ENCODE measurements around the gene TMEM269. TPM values are rescaled to one million over a fixed set of nuclear protein-coding genes. Genes with fewer than 3 reads are reported as not detected.

Gene TMEM269
- total RNA-seq, 1 experiment from 2014 or later = 0.68 TPM

- Mint-ChIP-seq H3K27me3 (ENCODE audit: insufficient read depth, unreplicated experiment) (no peaks in the 10 kb centered on the region), H3K4me1 (ENCODE audit: low read depth, unreplicated experiment) (peaks cover 8% of the 10 kb centered on the region), H3K4me3 (ENCODE audit: unreplicated experiment) (no peak overlapping the region), H3K9me3 (ENCODE audit: unreplicated experiment) (no peaks in the 10 kb centered on the region), H3K27ac (ENCODE audit: unreplicated experiment) (no peak overlapping the region), H3K36me3 (ENCODE audit: insufficient read depth, unreplicated experiment) (no peaks in the 10 kb centered on the region)
- Histone ChIP-seq H3K4me3 (ENCODE audit: low read depth, low read length) (no peak overlapping the region), H3K4me1 (peaks cover 4% of the 10 kb centered on the region; the same call in 1 of the 2 replicates), H3K27me3 (replicated peaks; ENCODE audit: control insufficient read depth, insufficient read depth, low read length) (no peaks in the 10 kb centered on the region), H3K9me3 (no peaks in the 10 kb centered on the region), H3K36me3 (ENCODE audit: control insufficient read depth, insufficient read depth, low read length) (no peaks in the 10 kb centered on the region)
- BruUV-seq (replicated peaks) = no TSS peak
- DNase-seq = no peak
- intact Hi-C loops (cut with micrococcal nuclease; ENCODE audit: unreplicated experiment) = no loop called here
- no peak for TF ChIP-seq CTCF (IDR thresholded peaks at IDR 0.05; ENCODE audit: insufficient read depth in 1 of 2, low read depth in 1 of 2, low read length in 1 of 2, severe bottlenecking in 1 of 2, unreplicated experiment in 1 of 2)
- ChIA-PET POLR2A (interaction anchor here (0.6 kb wide), 2 partner anchors 15 to 55 kb away, joined by 3 to 4 read pairs; no protein-coding TSS in a partner anchor), CTCF (no interaction called here)
Measured at GRCh38 chr1:42822800-42823392, 38.1 kb downstream of the TMEM269 start.

- TF ChIP-seq CTCF (IDR thresholded peaks at IDR 0.05; ENCODE audit: insufficient read depth in 1 of 2, low read depth in 1 of 2, low read length in 1 of 2, severe bottlenecking in 1 of 2, unreplicated experiment in 1 of 2) = no peak
- no peaks in the 10 kb centered on the region for H3K9me3 ChIP-seq
- no TSS peak for BruUV-seq (replicated peaks)
- Mint-ChIP-seq H3K36me3 (ENCODE audit: insufficient read depth, unreplicated experiment) (no peaks in the 10 kb centered on the region), H3K4me3 (ENCODE audit: unreplicated experiment) (no peak overlapping the region), H3K4me1 (ENCODE audit: low read depth, unreplicated experiment) (peaks cover 8% of the 10 kb centered on the region), H3K27ac (ENCODE audit: unreplicated experiment) (no peak overlapping the region), H3K9me3 (ENCODE audit: unreplicated experiment) (no peaks in the 10 kb centered on the region), H3K27me3 (ENCODE audit: insufficient read depth, unreplicated experiment) (no peaks in the 10 kb centered on the region)
- H3K27me3 ChIP-seq (replicated peaks; ENCODE audit: control insufficient read depth, insufficient read depth, low read length) = no peaks in the 10 kb centered on the region
- intact Hi-C loops (cut with micrococcal nuclease; ENCODE audit: unreplicated experiment) = no loop called here
- DNase-seq = no peak
- H3K36me3 ChIP-seq (ENCODE audit: control insufficient read depth, insufficient read depth, low read length) = no peaks in the 10 kb centered on the region
- H3K4me3 ChIP-seq (ENCODE audit: low read depth, low read length) = no peak overlapping the region
- ChIA-PET CTCF (no interaction called here), POLR2A (no interaction called here)
- 0 out of 2 replicates have a peak, but pooled peaks cover 3% of the 10 kb centered on the region for H3K4me1 ChIP-seq
Measured at GRCh38 chr1:42824481-42825035, 39.8 kb downstream of the TMEM269 start.

GRCh38 chr1:42825036-42825851, 40.5 kb downstream of the TMEM269 start:
- Mint-ChIP-seq H3K36me3 (ENCODE audit: insufficient read depth, unreplicated experiment) (no peaks in the 10 kb centered on the region), H3K4me3 (ENCODE audit: unreplicated experiment) (no peak overlapping the region), H3K27ac (ENCODE audit: unreplicated experiment) (no peak overlapping the region), H3K4me1 (ENCODE audit: low read depth, unreplicated experiment) (peaks cover 8% of the 10 kb centered on the region), H3K9me3 (ENCODE audit: unreplicated experiment) (no peaks in the 10 kb centered on the region), H3K27me3 (ENCODE audit: insufficient read depth, unreplicated experiment) (no peaks in the 10 kb centered on the region)
- DNase-seq = no peak
- BruUV-seq (replicated peaks) = no TSS peak
- no peak for TF ChIP-seq CTCF (IDR thresholded peaks at IDR 0.05; ENCODE audit: insufficient read depth in 1 of 2, low read depth in 1 of 2, low read length in 1 of 2, severe bottlenecking in 1 of 2, unreplicated experiment in 1 of 2)
- Histone ChIP-seq H3K4me1 (0 out of 2 replicates have a peak, but pooled peaks cover 3% of the 10 kb centered on the region), H3K9me3 (no peaks in the 10 kb centered on the region), H3K27me3 (replicated peaks; ENCODE audit: control insufficient read depth, insufficient read depth, low read length) (no peaks in the 10 kb centered on the region), H3K4me3 (ENCODE audit: low read depth, low read length) (no peak overlapping the region), H3K36me3 (ENCODE audit: control insufficient read depth, insufficient read depth, low read length) (no peaks in the 10 kb centered on the region)
- ChIA-PET CTCF (no interaction called here), POLR2A (no interaction called here)
- intact Hi-C loops (cut with micrococcal nuclease; ENCODE audit: unreplicated experiment) = no loop called here

Data from Caco-2 (cell line).